HG03520 (cell line): Measurements from ENCODE around the gene TDRD3.

ENCODE experiments used
- ATAC-seq: cut with Tn5 transposase; IDR thresholded peaks from one replicate; pipeline ENCODE4 v1.9.1; 2021; ENCODE audit warnings: mild to moderate bottlenecking, moderate library complexity; ENCODE audit not compliant: unreplicated experiment

TDRD3 gene

GRCh38 chr13:60572003-60572798, 175.2 kb downstream of the TDRD3 start:
- no peak for ATAC-seq

DNA sequence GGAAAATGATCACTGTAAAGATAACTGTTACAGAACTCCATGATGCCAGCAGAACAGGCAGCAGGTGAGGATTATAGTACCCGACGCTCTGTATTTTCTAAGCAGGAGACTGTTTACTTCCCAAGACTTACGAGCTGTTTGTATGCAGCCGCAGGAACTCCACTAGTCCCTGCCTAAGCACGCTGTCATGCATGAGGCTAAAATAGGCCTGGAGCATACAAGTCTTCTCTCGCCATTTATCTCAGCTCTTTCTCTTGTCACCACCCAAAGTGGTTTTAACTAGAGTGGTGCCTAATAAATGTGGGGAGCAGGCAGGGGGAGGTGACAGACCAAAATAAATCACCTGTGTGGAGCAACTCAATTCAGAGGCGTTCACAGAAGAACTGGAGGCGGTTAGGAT, 175.8 kb downstream of the TDRD3 start:
- ATAC-seq, result no peak

DNA sequence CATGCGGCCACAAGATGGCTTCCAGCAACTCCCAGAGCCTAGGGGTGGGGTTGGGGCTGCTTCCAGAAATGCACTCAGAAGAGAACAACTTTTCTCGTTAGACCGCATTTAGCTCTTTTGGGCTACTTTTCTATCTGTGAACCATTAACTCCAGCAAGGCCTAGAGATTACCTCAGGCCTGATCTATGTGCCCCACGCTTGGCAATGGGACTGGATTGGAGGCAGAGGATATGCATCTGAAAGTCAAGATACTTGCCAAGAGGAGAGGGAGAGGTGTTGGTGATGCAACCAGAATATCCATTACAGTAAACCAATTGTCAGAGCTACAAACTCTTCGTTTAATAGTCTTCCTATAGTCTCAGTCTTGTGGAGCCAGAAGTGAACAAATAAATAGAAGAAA, 177.7 kb downstream of the TDRD3 start:
- no peak for ATAC-seq

DNA sequence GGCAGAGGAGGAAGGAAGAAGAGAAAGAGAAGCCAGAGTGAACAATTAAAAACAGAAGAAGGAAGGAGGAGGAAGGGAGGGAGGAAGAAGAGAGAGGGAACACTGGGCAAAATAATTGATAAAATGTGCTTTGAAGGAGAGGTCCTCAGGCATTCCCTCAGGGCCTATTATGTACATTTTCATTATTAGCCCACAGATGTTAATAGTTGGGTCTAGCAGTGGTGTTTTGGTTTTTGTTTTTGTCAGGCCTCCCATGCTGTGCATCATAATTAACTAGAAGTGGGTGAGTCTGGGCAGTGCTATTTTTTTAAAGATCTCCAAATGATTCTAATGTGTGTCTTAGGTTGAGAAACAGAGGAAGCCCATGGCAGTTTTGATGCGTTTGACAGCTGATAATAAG, 178.1 kb downstream of the TDRD3 start:
- ATAC-seq, result no peak

- no peak for ATAC-seq
These were observed 180.7 kb downstream of the TDRD3 start for GRCh38 chr13:60577761-60578160.

DNA sequence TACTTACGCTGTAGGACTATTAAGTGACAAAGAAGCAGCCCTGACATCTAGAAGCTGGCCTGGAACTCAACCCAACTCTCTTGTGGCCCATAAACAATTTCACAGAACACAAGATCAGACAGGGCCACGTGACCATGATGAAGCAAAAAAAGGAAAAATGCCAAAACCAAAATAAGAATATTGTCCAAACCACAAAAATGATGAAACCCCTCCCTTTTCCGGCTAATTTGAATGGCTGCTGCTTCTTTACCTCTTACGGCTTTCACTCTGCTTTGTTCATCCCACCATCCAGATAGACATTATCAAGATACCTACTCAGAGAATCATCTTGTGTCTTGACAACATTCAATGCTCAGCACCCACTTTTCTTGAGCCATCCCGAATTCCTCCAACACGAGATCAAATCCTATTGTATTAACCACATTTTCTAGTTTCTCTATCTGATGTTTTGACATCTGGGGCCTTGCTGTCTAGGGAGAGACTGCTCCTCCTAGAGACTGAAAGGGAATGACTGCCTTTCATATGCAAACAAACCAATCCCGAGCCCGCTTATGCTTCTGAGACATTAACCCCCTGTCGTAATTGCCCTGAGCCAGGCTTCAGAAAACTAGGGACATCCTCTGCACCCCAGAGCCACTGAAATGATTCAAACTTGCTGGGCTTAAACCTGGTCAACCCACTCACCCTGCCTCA, 186.3 kb downstream of the TDRD3 start:
- no peak for ATAC-seq

DNA sequence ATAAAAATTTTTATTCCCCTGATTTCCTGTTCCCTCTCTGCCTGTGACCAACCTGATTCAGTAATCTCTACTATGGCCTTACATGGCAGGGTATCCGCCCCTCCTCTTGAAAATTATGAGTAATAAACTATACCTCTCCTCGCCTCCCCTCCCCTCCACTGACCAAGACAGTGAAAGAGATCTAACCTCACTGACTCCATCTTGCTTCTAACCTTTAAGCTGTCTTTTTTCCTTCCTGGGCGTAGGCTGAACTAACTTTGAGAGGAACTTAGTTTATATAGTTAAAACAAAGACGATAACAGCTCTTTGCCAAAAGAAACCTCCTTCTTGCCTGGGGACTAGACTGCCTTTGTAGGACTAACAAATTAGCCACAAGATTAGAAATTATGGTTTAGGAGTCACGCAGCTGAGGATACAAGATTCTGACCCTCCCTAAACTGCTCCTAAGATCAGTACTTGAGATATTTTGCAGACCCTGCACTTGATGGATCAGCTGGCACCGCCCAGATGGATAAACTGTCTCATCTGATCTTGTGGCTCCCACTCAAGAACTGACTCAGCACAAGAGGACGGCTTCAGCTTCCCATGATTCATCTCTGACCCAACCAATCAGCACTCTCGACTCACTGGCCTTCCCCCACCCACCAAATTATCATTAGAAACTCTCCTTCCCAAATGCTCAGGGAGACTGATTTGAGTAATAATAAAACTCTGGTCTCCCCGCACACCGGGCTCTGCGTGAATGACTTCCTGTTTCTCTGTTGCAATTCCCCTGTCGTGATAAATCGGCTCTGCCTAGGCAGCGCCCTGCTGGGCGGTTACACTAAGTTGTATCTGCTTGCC, 187.1 kb downstream of the TDRD3 start:
- no peak for ATAC-seq

DNA sequence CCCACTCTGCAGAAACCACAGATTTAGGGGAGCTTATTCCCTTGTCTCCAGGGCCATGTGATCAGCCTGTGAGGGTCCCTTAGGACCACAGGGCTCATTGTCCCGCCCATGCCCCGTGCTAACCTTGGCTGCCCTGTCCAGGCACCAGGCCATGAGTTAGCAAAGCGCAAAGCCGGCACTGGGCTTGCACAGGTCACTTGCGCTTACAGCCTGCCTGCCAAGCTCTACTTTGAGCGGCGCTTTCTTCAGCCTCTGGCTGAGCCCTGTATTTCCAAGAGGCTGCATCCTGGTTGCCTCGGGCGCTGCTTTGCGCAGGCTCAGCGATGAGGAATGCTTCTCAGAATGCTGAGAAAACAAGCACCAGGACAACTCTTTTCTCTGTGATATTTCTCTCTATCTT, 188.0 kb downstream of the TDRD3 start:
- no peak for ATAC-seq

- ATAC-seq, result peak; percentile 44
These were observed 194.1 kb downstream of the TDRD3 start for GRCh38 chr13:60590800-60591747.

DNA sequence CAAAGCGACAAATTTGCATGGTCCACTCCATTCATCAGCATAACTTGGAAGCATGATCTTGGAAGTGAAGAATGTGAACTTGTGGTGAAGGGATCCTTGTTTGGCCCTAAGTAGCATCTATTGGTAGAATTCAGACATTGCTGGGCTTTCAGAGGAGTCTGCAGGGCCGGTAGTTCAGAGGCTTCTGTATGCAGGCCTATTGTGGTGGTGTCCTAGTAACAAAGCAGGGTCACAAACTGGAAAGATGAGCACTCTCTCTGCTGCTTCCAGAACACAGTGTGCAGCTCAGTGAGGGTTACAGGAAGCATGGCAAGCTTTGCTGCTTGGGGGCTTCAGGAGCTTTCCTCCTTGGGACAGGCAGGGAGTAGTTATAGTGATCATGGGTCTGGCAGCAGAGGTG, 206.0 kb downstream of the TDRD3 start:
- ATAC-seq, result no peak

GRCh38 chr13:60604058-60604457, 207.0 kb downstream of the TDRD3 start:
- ATAC-seq, result no peak

- ATAC-seq, result no peak
These were observed 211.9 kb downstream of the TDRD3 start for GRCh38 chr13:60608954-60609353.

DNA sequence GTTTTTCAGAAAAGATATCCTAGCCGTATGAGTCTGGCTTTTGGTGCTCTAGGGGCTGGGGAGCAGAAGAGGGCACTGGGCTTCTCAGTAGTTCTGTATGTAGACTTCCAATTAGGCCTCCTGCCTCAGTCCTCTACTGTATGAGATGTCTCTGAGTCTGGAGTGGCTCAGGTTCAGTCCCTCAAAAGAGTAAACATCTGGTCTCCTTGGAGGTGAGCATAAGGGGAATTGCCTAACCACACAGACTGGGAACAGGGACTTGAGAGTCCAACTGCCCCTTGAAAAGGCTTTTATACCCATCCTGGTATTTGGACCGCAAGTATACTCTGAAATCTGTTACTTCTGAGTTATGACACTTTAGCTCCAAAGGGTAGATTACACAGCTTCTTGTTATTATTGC, 214.5 kb downstream of the TDRD3 start:
- no peak for ATAC-seq

GRCh38 chr13:60612593-60612992, 215.6 kb downstream of the TDRD3 start:
- no peak for ATAC-seq

- ATAC-seq, result no peak
These were observed 216.1 kb downstream of the TDRD3 start for GRCh38 chr13:60613080-60613479.

DNA sequence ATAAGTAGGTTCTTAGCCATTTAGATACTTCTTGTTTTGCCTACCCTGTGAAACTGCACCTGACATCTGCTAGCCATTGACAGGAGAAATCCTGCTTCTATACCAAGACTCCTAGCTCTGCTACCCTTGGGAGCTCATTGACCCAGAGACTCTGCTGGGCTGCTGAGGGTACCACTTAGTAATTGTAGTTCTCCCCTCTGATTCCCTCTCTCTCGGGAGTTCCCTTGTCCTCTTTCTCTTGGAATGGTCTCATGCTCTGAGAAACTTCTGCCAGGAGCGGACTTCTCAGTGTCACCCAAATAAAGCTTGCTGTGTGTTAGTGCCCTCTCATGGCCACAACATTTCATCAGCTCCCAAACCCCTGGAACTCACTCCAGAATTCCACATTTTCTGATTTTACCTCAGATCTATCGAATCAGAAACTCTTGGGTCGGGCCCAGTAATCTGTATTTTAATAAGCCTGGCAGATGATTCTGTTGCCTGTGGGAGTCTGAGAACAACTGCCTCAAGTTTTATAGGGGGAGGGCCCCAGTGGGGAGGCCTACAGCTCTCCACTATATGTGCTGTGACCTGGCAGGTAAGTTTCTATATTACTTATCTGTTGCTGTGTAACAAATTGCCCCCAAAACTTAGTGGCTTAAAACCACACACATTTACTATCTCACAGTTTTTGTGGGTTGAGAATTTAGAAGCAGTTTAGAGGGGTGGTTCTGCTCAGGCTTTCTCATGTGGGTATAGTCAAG, 221.1 kb downstream of the TDRD3 start:
- ATAC-seq, result no peak

DNA sequence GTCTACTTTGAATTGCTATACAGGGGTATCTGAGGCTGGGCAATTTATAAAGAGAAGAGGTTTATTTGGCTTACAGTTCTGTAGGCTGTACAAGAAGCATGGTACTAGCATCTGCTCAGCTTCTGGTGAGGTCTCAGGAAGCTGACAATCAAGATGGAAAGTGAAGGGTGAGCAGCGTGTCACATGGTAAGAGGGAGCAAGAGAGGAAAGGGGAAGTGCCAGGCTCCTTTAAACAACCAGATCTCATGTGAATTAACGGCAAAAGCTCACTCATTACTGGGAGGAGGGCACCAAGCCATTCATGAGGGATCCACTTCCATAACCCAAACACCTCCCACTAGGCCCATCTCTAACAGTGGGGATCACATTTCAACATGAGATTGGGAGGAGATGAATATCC, 222.4 kb downstream of the TDRD3 start:
- ATAC-seq, result no peak

DNA sequence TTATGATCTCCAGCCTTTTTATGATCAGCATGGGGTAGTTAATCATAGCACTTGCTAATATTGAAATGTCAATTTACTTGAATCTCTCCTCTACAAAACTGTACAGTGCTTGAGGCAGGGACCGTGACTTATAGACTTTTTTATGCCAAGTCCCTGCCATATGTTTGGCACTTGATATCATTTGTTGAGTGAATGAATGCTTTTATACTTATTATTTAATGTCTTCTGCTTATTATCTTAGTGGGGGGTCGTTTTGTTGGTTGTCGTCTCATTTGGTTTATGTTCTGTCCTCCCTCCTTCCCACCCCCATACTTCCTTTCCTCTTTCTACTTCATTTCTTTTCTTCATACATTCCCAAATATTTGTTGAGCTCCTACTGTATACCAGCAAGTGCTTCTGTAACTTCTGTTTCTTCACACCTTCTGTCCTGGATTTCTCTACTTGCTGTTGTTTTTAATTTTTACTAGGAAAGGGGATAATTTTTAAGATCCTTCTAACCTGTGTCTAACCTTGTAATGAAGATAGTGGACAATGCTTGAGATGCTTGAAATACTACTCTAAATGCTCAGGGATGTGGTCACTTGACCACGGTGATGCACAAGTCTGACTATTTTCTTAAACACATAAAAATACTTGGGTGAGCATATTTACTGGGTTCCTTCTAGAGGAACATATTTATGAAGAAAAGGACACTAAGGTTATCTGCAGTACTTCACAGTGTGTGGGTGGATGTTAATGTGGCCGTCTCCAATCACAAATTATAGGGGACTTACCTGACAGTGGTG, 223.8 kb downstream of the TDRD3 start:
- ATAC-seq, result no peak

DNA sequence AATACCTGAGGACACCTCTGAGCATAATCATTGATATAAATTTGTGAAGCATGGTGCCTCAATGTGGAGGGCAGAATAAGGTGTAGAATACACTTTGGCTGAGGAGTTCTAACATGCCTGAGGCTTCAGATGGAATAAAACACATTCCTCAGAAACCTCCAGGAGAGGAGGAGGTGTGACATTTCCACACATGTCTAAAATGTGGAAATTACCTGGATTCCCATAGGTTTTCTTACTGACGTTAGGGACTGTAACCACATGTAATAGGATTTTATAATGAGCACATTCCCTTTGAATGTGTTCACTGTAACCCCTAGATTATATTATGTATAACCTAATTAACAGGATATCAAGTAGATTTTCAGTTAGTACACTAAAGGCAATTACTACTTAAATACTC, 226.1 kb downstream of the TDRD3 start:
- ATAC-seq, result no peak
